ENCODE measurements around the gene MOB1A. TPM values are rescaled to one million over a fixed set of nuclear protein-coding genes. Genes with fewer than 3 reads are reported as not detected.

Gene MOB1A
- total RNA-seq, 2 donors from 2014 or later = 138 to 183 TPM

GRCh38 chr2:74212702-74213410, 34.2 kb upstream of the MOB1A start:
- DNase-seq (no peak), ATAC-seq (no peak)
- Mint-ChIP-seq H3K36me3 (ENCODE audit: low read depth) (peaks cover 2% of the 10 kb centered on the region), H3K4me1 (peaks cover 3% of the 10 kb centered on the region), H3K27ac (no peak overlapping the region), H3K27me3 (no peaks in the 10 kb centered on the region), H3K4me3 (no peak overlapping the region)
- H3K9me3 ChIP-seq (ENCODE audit: control insufficient read depth, low read length, poor library complexity, severe bottlenecking) = no peaks in the 10 kb centered on the region

GRCh38 chr2:74206180-74206688, 27.6 kb upstream of the MOB1A start:
- Mint-ChIP-seq H3K27ac (peak overlapping the region; percentile 95), H3K27me3 (no peaks in the 10 kb centered on the region), H3K36me3 (ENCODE audit: low read depth) (peaks cover 2% of the 10 kb centered on the region), H3K4me1 (peaks cover 24% of the 10 kb centered on the region), H3K4me3 (peak overlapping the region; percentile 84)
- DNase-seq = peak in 2 of 3 donors; percentile 12 to 15
- H3K9me3 ChIP-seq (ENCODE audit: control insufficient read depth, low read length, poor library complexity, severe bottlenecking) = no peaks in the 10 kb centered on the region
- ATAC-seq = peak; percentile 84

- peak overlapping the region; percentile 95 for H3K27ac Mint-ChIP-seq
- peaks cover 2% of the 10 kb centered on the region for H3K36me3 Mint-ChIP-seq (ENCODE audit: low read depth)
- peak overlapping the region; percentile 84 for H3K4me3 Mint-ChIP-seq
- ATAC-seq = peak; percentile 50
- H3K27me3 Mint-ChIP-seq = no peaks in the 10 kb centered on the region
- no peak for DNase-seq
- H3K9me3 ChIP-seq (ENCODE audit: control insufficient read depth, low read length, poor library complexity, severe bottlenecking) = no peaks in the 10 kb centered on the region
- H3K4me1 Mint-ChIP-seq = peaks cover 27% of the 10 kb centered on the region
Measured at GRCh38 chr2:74205596-74205995, 26.9 kb upstream of the MOB1A start.

- DNase-seq (no peak), ATAC-seq (no peak)
- H3K9me3 ChIP-seq (ENCODE audit: control insufficient read depth, low read length, poor library complexity, severe bottlenecking) = no peaks in the 10 kb centered on the region
- peak overlapping the region; percentile 95 for H3K27ac Mint-ChIP-seq
- H3K27me3 Mint-ChIP-seq = no peaks in the 10 kb centered on the region
- peak overlapping the region; percentile 49 for H3K4me3 Mint-ChIP-seq
- peaks cover 2% of the 10 kb centered on the region for H3K36me3 Mint-ChIP-seq (ENCODE audit: low read depth)
- peaks cover 32% of the 10 kb centered on the region for H3K4me1 Mint-ChIP-seq
Measured at GRCh38 chr2:74205113-74205512, 26.4 kb upstream of the MOB1A start.

GRCh38 chr2:74204436-74204835, 25.8 kb upstream of the MOB1A start:
- Mint-ChIP-seq H3K4me1 (peaks cover 39% of the 10 kb centered on the region), H3K27me3 (no peaks in the 10 kb centered on the region), H3K36me3 (ENCODE audit: low read depth) (no peaks in the 10 kb centered on the region), H3K4me3 (no peak overlapping the region), H3K27ac (peak overlapping the region; percentile 95)
- no peak for DNase-seq
- ATAC-seq = no peak
- H3K9me3 ChIP-seq (ENCODE audit: control insufficient read depth, low read length, poor library complexity, severe bottlenecking) = no peaks in the 10 kb centered on the region

GRCh38 chr2:74201596-74201995, 22.9 kb upstream of the MOB1A start:
- H3K4me1 Mint-ChIP-seq = peaks cover 47% of the 10 kb centered on the region
- ATAC-seq (no peak), DNase-seq (no peak)
- H3K9me3 ChIP-seq (ENCODE audit: control insufficient read depth, low read length, poor library complexity, severe bottlenecking) = no peaks in the 10 kb centered on the region
- H3K4me3 Mint-ChIP-seq = no peak overlapping the region
- H3K27me3 Mint-ChIP-seq = no peaks in the 10 kb centered on the region
- no peak overlapping the region for H3K27ac Mint-ChIP-seq
- peaks cover 2% of the 10 kb centered on the region for H3K36me3 Mint-ChIP-seq (ENCODE audit: low read depth)

- ATAC-seq = no peak
- no peaks in the 10 kb centered on the region for H3K27me3 Mint-ChIP-seq
- no peak for DNase-seq
- peaks cover 43% of the 10 kb centered on the region for H3K4me1 Mint-ChIP-seq
- peaks cover 2% of the 10 kb centered on the region for H3K36me3 Mint-ChIP-seq (ENCODE audit: low read depth)
- H3K27ac Mint-ChIP-seq = no peak overlapping the region
- peak overlapping the region; percentile 56 for H3K4me3 Mint-ChIP-seq
- no peaks in the 10 kb centered on the region for H3K9me3 ChIP-seq (ENCODE audit: control insufficient read depth, low read length, poor library complexity, severe bottlenecking)
Measured at GRCh38 chr2:74201196-74201595, 22.5 kb upstream of the MOB1A start.

GRCh38 chr2:74199871-74200305, 21.2 kb upstream of the MOB1A start:
- Mint-ChIP-seq H3K36me3 (ENCODE audit: low read depth) (peaks cover 2% of the 10 kb centered on the region), H3K27ac (peak overlapping the region; percentile 98), H3K27me3 (no peaks in the 10 kb centered on the region), H3K4me1 (peaks cover 33% of the 10 kb centered on the region), H3K4me3 (peak overlapping the region; percentile 100)
- no peaks in the 10 kb centered on the region for H3K9me3 ChIP-seq (ENCODE audit: control insufficient read depth, low read length, poor library complexity, severe bottlenecking)
- no peak for DNase-seq
- no peak for ATAC-seq

GRCh38 chr2:74199275-74199701, 20.6 kb upstream of the MOB1A start:
- H3K4me1 Mint-ChIP-seq = peaks cover 30% of the 10 kb centered on the region
- H3K4me3 Mint-ChIP-seq = peak overlapping the region; percentile 100
- ATAC-seq (peak; percentile 2), DNase-seq (no peak)
- H3K27me3 Mint-ChIP-seq = no peaks in the 10 kb centered on the region
- H3K27ac Mint-ChIP-seq = peak overlapping the region; percentile 98
- H3K9me3 ChIP-seq (ENCODE audit: control insufficient read depth, low read length, poor library complexity, severe bottlenecking) = no peaks in the 10 kb centered on the region
- H3K36me3 Mint-ChIP-seq (ENCODE audit: low read depth) = peaks cover 2% of the 10 kb centered on the region

- no peaks in the 10 kb centered on the region for H3K9me3 ChIP-seq (ENCODE audit: control insufficient read depth, low read length, poor library complexity, severe bottlenecking)
- H3K4me1 Mint-ChIP-seq = peaks cover 29% of the 10 kb centered on the region
- peak; percentile 80 to 83 (median 83) for DNase-seq
- ATAC-seq = peak; percentile 91
- peaks cover 2% of the 10 kb centered on the region for H3K36me3 Mint-ChIP-seq (ENCODE audit: low read depth)
- no peaks in the 10 kb centered on the region for H3K27me3 Mint-ChIP-seq
- H3K27ac Mint-ChIP-seq = peak within 1 kb of the TSS; percentile 98
- peak within 1 kb of the TSS; percentile 100 for H3K4me3 Mint-ChIP-seq
Measured at GRCh38 chr2:74198461-74199274, 20.0 kb upstream of the MOB1A start, which contains the start of gene MTHFD2. Gene MTHFD2 (plus strand): TSS chr2:74198615. CDS start chr2:74198642, 27 bp downstream.

GRCh38 chr2:74198023-74198460, 19.4 kb upstream of the MOB1A start:
- DNase-seq = no peak

GRCh38 chr2:74197049-74197448, 18.4 kb upstream of the MOB1A start:
- H3K4me1 Mint-ChIP-seq = peaks cover 29% of the 10 kb centered on the region
- no peaks in the 10 kb centered on the region for H3K27me3 Mint-ChIP-seq
- H3K4me3 Mint-ChIP-seq = no peak overlapping the region
- H3K9me3 ChIP-seq (ENCODE audit: control insufficient read depth, low read length, poor library complexity, severe bottlenecking) = no peaks in the 10 kb centered on the region
- ATAC-seq = no peak
- H3K36me3 Mint-ChIP-seq (ENCODE audit: low read depth) = peaks cover 2% of the 10 kb centered on the region
- H3K27ac Mint-ChIP-seq = peak overlapping the region; percentile 98
- no peak for DNase-seq

More at GRCh38 chr2:74198023-74198460, 19.4 kb upstream of the MOB1A start:
- H3K27me3 Mint-ChIP-seq = no peaks in the 10 kb centered on the region
- H3K36me3 Mint-ChIP-seq (ENCODE audit: low read depth) = peaks cover 2% of the 10 kb centered on the region
- no peaks in the 10 kb centered on the region for H3K9me3 ChIP-seq (ENCODE audit: control insufficient read depth, low read length, poor library complexity, severe bottlenecking)
- H3K4me1 Mint-ChIP-seq = peaks cover 29% of the 10 kb centered on the region
- no peak for ATAC-seq
- H3K27ac Mint-ChIP-seq = peak overlapping the region; percentile 98
- peak overlapping the region; percentile 100 for H3K4me3 Mint-ChIP-seq

- no peak for ATAC-seq
- no peak overlapping the region for H3K27ac Mint-ChIP-seq
- no peak overlapping the region for H3K4me3 Mint-ChIP-seq
- H3K9me3 ChIP-seq (ENCODE audit: control insufficient read depth, low read length, poor library complexity, severe bottlenecking) = no peaks in the 10 kb centered on the region
- H3K4me1 Mint-ChIP-seq = peaks cover 19% of the 10 kb centered on the region
- peaks cover 2% of the 10 kb centered on the region for H3K36me3 Mint-ChIP-seq (ENCODE audit: low read depth)
- no peak for DNase-seq
- peaks cover 4% of the 10 kb centered on the region for H3K27me3 Mint-ChIP-seq
Measured at GRCh38 chr2:74194799-74195198, 16.1 kb upstream of the MOB1A start.
